GM12878 (cell line): ENCODE measurements around the gene FIBCD1. TPM values are rescaled to one million over a fixed set of nuclear protein-coding genes. Genes with fewer than 3 reads are reported as not detected.

Source experiments
- ATAC-seq: fragments of 200-7000 bp; cut with Tn5 transposase; 3 replicates; pipeline ENCODE4 v1.9.1; 2020; ENCODE audit warnings: mild to moderate bottlenecking, moderate library complexity
- BruUV-seq: library from RNA; stranded (reverse); fragments of 400-500 nt; replicated peaks from 2 replicates; lab custom pipeline; 2021; lab: Mats Ljungman, UMichigan
- CTCF ChIA-PET: fragments of 300-600 bp; sonication (Branson Sonifier 250); formaldehyde crosslinking; extraction: SDS; loops from one replicate; lab custom pipeline; 2021; ENCODE audit warnings: inconsistent platforms; lab: Yijun Ruan, JAX
- POLR2A ChIA-PET: fragments of 350-600 bp; formaldehyde crosslinking; extraction: SDS; loops from one replicate; lab custom pipeline; 2021; ENCODE audit warnings: inconsistent platforms; lab: Charles Lee
- RAD21 ChIA-PET: fragments of 300-600 bp; sonication (Branson Sonifier 250); formaldehyde crosslinking; loops from one replicate; lab custom pipeline; 2023; ENCODE audit warnings: antibody characterized with exemption; ENCODE audit not compliant: unreplicated experiment; lab: Charles Lee
- SMC1A ChIA-PET: fragments of 300-600 bp; sonication (Branson Sonifier 250); formaldehyde crosslinking; loops from one replicate; lab custom pipeline; 2023; ENCODE audit not compliant: unreplicated experiment, uncharacterized antibody; lab: Charles Lee
- DNase-seq: peaks from one replicate; pipeline ENCODE4 v3.0.0-alpha.2; 2011; ENCODE audit warnings: low read depth, low spot score
- FAIRE-seq: peaks from 3 replicates; lab custom pipeline; 2011; peaks lifted over from hg19 to GRCh38; lab: Jason Lieb, UNC
- H2AFZ ChIP-seq: 2 replicates; pipeline ENCODE4 v1.6.0; 2011; ENCODE audit warnings: low read depth, low read length, control low read depth; ENCODE audit not compliant: control insufficient read depth
- H3K27ac ChIP-seq: 2 replicates; pipeline ENCODE4 v1.5.1; 2011; ENCODE audit warnings: control low read depth; ENCODE audit not compliant: control insufficient read depth, insufficient read depth
- H3K27me3 ChIP-seq, 2 experiments: replicated peaks in 1 of 2; 2 replicates each; pipeline versions ENCODE4 v1.6.0 to v1.6.1; 2011; ENCODE audit warnings: low read length in 1 of 2; ENCODE audit not compliant: control insufficient read depth in 2 of 2, insufficient read depth in 2 of 2
- H3K36me3 ChIP-seq, 2 experiments: 2 replicates each; pipeline ENCODE4 v1.5.1; 2011; ENCODE audit warnings: low read length in 1 of 2; ENCODE audit not compliant: control insufficient read depth in 2 of 2, insufficient read depth in 2 of 2
- H3K4me1 ChIP-seq: 2 replicates; pipeline ENCODE4 v1.6.1; 2011; ENCODE audit warnings: mild to moderate bottlenecking, low read length, moderate library complexity, mixed read lengths; ENCODE audit not compliant: control insufficient read depth, insufficient read depth
- H3K4me2 ChIP-seq: 2 replicates; pipeline ENCODE4 v1.6.0; 2011; ENCODE audit warnings: control low read depth; ENCODE audit not compliant: control insufficient read depth, insufficient read depth
- H3K4me3 ChIP-seq: fragments of 200-600 bp; sonication (generic); 2 replicates; pipeline ENCODE4 v1.5.1; 2016
- H3K79me2 ChIP-seq: 2 replicates; pipeline ENCODE4 v1.6.0; 2011; ENCODE audit warnings: low read length; ENCODE audit not compliant: control insufficient read depth, insufficient read depth
- H3K9ac ChIP-seq: 2 replicates; pipeline ENCODE4 v1.8.0; 2011; ENCODE audit warnings: low read length, control low read depth, mixed read lengths; ENCODE audit not compliant: control insufficient read depth, insufficient read depth
- H3K9me3 ChIP-seq: replicated peaks from 3 replicates; pipeline ENCODE4 v1.5.1; 2011; ENCODE audit warnings: mild to moderate bottlenecking, low read length; ENCODE audit not compliant: control insufficient read depth, insufficient read depth
- H4K20me1 ChIP-seq: 2 replicates; pipeline ENCODE4 v1.6.0; 2011; ENCODE audit not compliant: control insufficient read depth, insufficient read depth
- CUX1 ChIP-seq: IDR thresholded peaks from 2 replicates; pipeline ENCODE4 v1.6.1; 2012; ENCODE audit warnings: improper control_type of control experiment, low read depth, low read length; ENCODE audit not compliant: insufficient replicate concordance
- E2F8 ChIP-seq: fragments of 450-650 bp; IDR thresholded peaks from 2 replicates; pipeline ENCODE4 v1.6.1; 2018; ENCODE audit warnings: mild to moderate bottlenecking, low read depth, moderate library complexity; ENCODE audit not compliant: partially characterized antibody
- EP300 ChIP-seq, 2 experiments: fragments of 150-350 bp in 1 of 2; IDR thresholded peaks; 2 replicates each; pipeline ENCODE4 v1.6.1; 2011 to 2012; ENCODE audit warnings: low read depth in 2 of 2, low read length in 2 of 2, borderline replicate concordance in 1 of 2, improper control_type of control experiment in 1 of 2, inconsistent platforms in 1 of 2; ENCODE audit not compliant: control insufficient read depth in 1 of 2
- HCFC1 ChIP-seq: fragments of 150-350 bp; IDR thresholded peaks from 2 replicates; pipeline ENCODE4 v1.6.1; 2014; ENCODE audit warnings: low read length
- RFX5 ChIP-seq: IDR thresholded peaks from 2 replicates; pipeline ENCODE4 v1.6.1; 2011; ENCODE audit warnings: low read depth, low read length, improper control_type of control experiment
- SPI1 ChIP-seq: IDR thresholded peaks from 2 replicates; pipeline ENCODE4 v1.6.1; 2011; ENCODE audit warnings: low read depth, mild to moderate bottlenecking, low read length, moderate library complexity, borderline replicate concordance; ENCODE audit not compliant: insufficient read depth
- TCF12 ChIP-seq: IDR thresholded peaks from 2 replicates; pipeline ENCODE4 v1.6.1; 2011; ENCODE audit warnings: low read depth, mild to moderate bottlenecking, low read length
- ZBTB33 ChIP-seq: fragments of 450-650 bp; IDR thresholded peaks from 2 replicates; pipeline ENCODE4 v1.6.1; 2017; ENCODE audit warnings: mild to moderate bottlenecking
- ZBTB40 ChIP-seq: fragments of 450-650 bp; IDR thresholded peaks from 2 replicates; pipeline ENCODE4 v1.6.1; 2016; ENCODE audit warnings: mild to moderate bottlenecking, moderate library complexity, borderline replicate concordance
- WGBS: methylation state at CpG from one replicate; pipeline ENCODE4 v1.1.6; 2016; ENCODE audit warnings: low lambda C conversion rate; ENCODE audit not compliant: insufficient replicate concordance, insufficient coverage; ENCODE audit errors: missing lambda C conversion rate; 5-methylcytosine and 5-hydroxymethylcytosine counted together
- in situ Hi-C: fragments of 300-500 bp; cut with MboI; formaldehyde crosslinking; loops from 9 replicates; pipeline ENCODE4 v1.14.3; 2018; ENCODE audit warnings: mixed read lengths
- intact Hi-C: fragments of 100-400 bp; cut with micrococcal nuclease; formaldehyde crosslinking; loops from one replicate; pipeline ENCODE4 v1.14.2; 2022; ENCODE audit not compliant: unreplicated experiment
- polyA plus RNA-seq, 11 experiments: library from polyadenylated mRNA; depleted of rRNA in 4 of 11; unstranded in 6 of 11; stranded (reverse) in 5 of 11; fragments of >200 nt; fragmentation: Nextera tagmentation in 4 of 11; fragmentation: Illumina TruSeq in 1 of 11; extraction: Ambion mirVana in 4 of 11; extraction: Trizol in 1 of 11; gene quantifications; 1 replicate in 1 of 11; 2 replicates in 10 of 11; pipeline versions ENCODE4 v1.2.1 to v1.2.3, GENCODE V29; 2011 to 2016; ENCODE audit warnings: inconsistent platforms in 2 of 11, missing spikeins in 2 of 11, low read depth in 1 of 11
- total RNA-seq, 4 experiments: library from RNA; depleted of rRNA in 3 of 4; stranded (reverse); fragments of >200 nt in 3 of 4; fragmentation: Illumina TruSeq in 1 of 4; extraction: Trizol in 1 of 4; gene quantifications; 2 replicates each; pipeline versions ENCODE4 v1.2.1 to v1.2.3, GENCODE V29; 2013 to 2021

The FIBCD1 gene
- total and polyA plus RNA-seq, 10 of the 15 experiments (the other 5 are each of a cell fraction or from before 2014, with no cell fraction given): 0.04 to 0.95 (median 0.25) TPM; not detected in 6

GRCh38 chr9:130988400-130988747 is 49.3 kb upstream of the FIBCD1 start:
- SMC1A ChIA-PET: no interaction called here
- Histone ChIP-seq H4K20me1 (no peaks in the 10 kb centered on the region), H3K9me3 (no peaks in the 10 kb centered on the region), H3K36me3 (no peaks in the 10 kb centered on the region), H3K79me2 (no peaks in the 10 kb centered on the region), H3K4me3 (no peak overlapping the region), H3K9ac (no peak overlapping the region), H3K4me2 (no peak overlapping the region), H3K27me3 (no peaks in the 10 kb centered on the region; a peak in 1 of 4 replicates), H2AFZ (no peak overlapping the region), H3K27ac (no peak overlapping the region), H3K4me1 (no peaks in the 10 kb centered on the region)
- DNase-seq (no peak), FAIRE-seq (no peak), ATAC-seq (no peak)
- in situ Hi-C loops: no loop called here
- BruUV-seq: no TSS peak
- CTCF ChIA-PET: no interaction called here
- 32% methylated on average over 2 of the region's 2 CpGs for WGBS
- intact Hi-C loops: no loop called here
- RAD21 ChIA-PET: no interaction called here
- POLR2A ChIA-PET: no interaction called here
- TF ChIP-seq E2F8 (no peak), ZBTB40 (no peak), RFX5 (no peak), ZBTB33 (no peak), CUX1 (no peak), HCFC1 (no peak), TCF12 (no peak), EP300 (IDR thresholded peaks at IDR 0.05; ENCODE audit: borderline replicate concordance in 1 of 2, control insufficient read depth in 1 of 2, low read depth in 2 of 2, low read length in 2 of 2) (no peak), SPI1 (no peak)
